Activated naive CD4-positive, alpha-beta T cell treated with anti-CD3 and anti-CD28 coated beads, Interleukin-2, amount 10 ng/mL, durations not matched to agents 7 days and 5 days (primary cell): Measurements from ENCODE around the gene TEAD1.

ENCODE experiments used
- CTCF ChIA-PET: fragments of 350-600 bp; sonication (Branson Sonifier 250); formaldehyde crosslinking; loops from one replicate; lab custom pipeline; 2021; ENCODE audit warnings: antibody characterized with exemption; lab: Charles Lee
- DNase-seq: peaks from one replicate; pipeline ENCODE4 v3.0.0-alpha.2; 2020
- H3K27ac Mint-ChIP-seq: one replicate; pipeline ENCODE4 v1.8.0; 2021; ENCODE audit warnings: mild to moderate bottlenecking, moderate library complexity, mixed read lengths
- H3K27me3 Mint-ChIP-seq: one replicate; pipeline ENCODE4 v1.8.0; 2021; ENCODE audit warnings: mild to moderate bottlenecking, mixed read lengths
- H3K36me3 Mint-ChIP-seq: one replicate; pipeline ENCODE4 v1.8.0; 2021; ENCODE audit warnings: mixed read lengths
- H3K4me1 Mint-ChIP-seq: one replicate; pipeline ENCODE4 v1.8.0; 2021; ENCODE audit warnings: mixed read lengths
- H3K4me3 Mint-ChIP-seq: one replicate; pipeline ENCODE4 v1.8.0; 2021; ENCODE audit warnings: mild to moderate bottlenecking, moderate library complexity, mixed read lengths
- H3K9me3 Mint-ChIP-seq: one replicate; pipeline ENCODE4 v1.8.0; 2021; ENCODE audit warnings: mixed read lengths

TEAD1 gene

DNA sequence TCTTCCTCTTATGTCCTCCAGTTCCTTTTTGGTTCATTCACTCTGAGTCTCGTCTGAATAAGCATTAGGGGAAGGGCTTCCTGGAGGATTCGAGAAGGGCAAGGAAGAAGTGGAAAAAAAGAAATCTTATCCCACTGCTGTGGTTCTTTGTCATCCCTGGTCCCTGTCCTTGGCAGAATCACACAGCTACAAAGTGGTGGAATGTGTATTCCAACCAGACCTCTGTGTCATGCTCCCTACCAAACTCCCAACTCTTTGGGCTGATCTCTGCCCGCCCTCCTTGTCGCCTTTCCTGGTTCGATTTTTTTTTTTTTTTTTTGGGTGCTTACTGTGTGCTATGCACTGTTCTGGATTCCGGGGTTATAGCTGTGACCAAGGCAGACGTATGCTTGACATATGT lies 61.0 kb downstream of the TEAD1 start:
- DNase-seq, result no peak
- CTCF ChIA-PET, result interaction anchor here (0.7 to 0.8 kb wide), 2 partner anchors 153 to 165 kb away, joined by 3 read pairs; no protein-coding TSS in a partner anchor
- Mint-ChIP-seq H3K27me3 (peaks cover 8% of the 10 kb centered on the region), H3K4me1 (no peaks in the 10 kb centered on the region), H3K9me3 (no peaks in the 10 kb centered on the region), H3K4me3 (no peak overlapping the region), H3K36me3 (no peaks in the 10 kb centered on the region), H3K27ac (no peak overlapping the region)

DNA sequence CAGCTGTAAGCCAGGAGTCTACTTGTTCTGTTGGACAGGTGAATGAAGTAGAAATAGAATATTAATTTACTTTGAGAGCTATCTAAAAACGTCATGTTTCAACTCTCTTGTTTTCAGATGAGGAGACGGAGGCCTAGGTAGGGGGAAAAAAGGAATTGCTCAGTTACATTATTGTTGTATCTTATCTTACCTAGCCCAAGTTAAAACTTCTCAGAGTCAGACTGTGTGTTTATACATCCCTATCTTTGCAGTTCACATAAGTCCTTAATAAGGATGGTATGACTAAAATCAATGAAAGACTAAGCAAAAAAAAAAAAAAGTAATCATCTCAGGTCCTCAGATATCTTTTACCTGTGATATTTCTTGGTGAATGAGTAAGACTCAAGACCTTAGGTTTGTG lies 62.8 kb downstream of the TEAD1 start:
- CTCF ChIA-PET, result interaction anchor here (0.5 kb wide), 1 partner anchor 27 kb away, joined by 4 read pairs; no protein-coding TSS in a partner anchor

DNA sequence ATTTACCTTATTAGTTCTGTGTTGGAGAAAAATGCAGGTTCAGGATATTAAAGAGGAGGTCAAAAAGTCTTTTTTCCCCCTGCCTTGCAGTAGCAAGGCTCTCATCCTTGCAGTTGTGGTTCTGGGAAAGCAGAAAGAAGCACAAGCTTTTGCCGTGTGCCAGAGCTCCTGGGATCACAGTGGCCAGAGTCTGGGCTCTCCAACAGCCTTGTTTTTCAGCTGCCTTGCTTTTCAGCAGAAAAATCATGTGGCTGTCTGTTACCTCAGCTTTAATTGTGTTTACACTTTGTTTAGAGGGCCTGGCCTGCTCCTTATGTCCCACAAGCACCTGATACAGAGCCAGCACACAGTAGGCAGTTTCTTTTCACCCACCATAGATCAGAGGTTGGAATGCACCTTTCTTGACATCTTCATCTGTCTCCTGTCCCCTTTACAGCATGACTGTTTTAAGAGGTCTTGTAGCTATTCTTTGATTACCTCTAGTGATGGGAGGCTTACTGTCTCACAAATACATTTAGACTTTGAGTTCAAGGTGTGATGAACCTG lies 67.5 kb downstream of the TEAD1 start:
- CTCF ChIA-PET, result no interaction called here
- H3K36me3 Mint-ChIP-seq, result no peaks in the 10 kb centered on the region
- H3K4me3 Mint-ChIP-seq, result no peak overlapping the region
- no peaks in the 10 kb centered on the region for H3K4me1 Mint-ChIP-seq
- H3K27me3 Mint-ChIP-seq, result peaks cover 7% of the 10 kb centered on the region
- no peak for DNase-seq
- no peak overlapping the region for H3K27ac Mint-ChIP-seq
- H3K9me3 Mint-ChIP-seq, result no peaks in the 10 kb centered on the region

More for the DNA sequence above, 62.8 kb downstream of the TEAD1 start:
- Mint-ChIP-seq H3K4me1 (no peaks in the 10 kb centered on the region), H3K36me3 (no peaks in the 10 kb centered on the region), H3K4me3 (no peak overlapping the region), H3K27ac (no peak overlapping the region), H3K27me3 (peaks cover 8% of the 10 kb centered on the region), H3K9me3 (no peaks in the 10 kb centered on the region)
- DNase-seq, result no peak

DNA sequence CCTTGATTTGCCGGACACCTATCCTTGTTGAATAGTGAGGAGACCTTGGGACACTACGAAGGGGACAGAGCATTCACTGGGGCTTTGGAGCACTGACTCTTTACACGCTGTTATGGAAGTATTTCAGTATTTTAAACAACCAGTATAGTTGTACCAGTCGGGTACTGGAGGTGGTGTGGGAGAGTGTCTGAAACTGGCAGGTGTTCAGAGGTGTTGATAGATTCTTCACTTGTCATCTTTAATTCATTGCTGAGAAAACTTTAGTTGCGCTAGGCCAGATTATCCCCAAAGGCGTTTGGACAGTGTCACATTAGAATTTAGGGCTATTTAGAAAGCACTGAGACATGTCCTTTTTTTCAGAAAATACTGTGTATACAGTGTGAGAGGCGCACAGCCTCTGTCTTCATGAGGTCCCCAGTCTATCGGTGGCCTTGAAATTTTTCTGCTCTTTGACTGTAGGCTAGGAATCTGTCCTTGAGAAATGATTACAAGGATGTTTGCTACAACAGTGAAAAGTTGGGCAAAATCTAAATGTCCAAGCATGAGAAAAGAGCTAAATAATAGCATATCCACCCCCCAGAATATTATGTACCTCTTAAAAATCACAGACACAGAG lies 69.7 kb downstream of the TEAD1 start:
- no peaks in the 10 kb centered on the region for H3K36me3 Mint-ChIP-seq
- peaks cover 15% of the 10 kb centered on the region for H3K27me3 Mint-ChIP-seq
- H3K4me3 Mint-ChIP-seq, result no peak overlapping the region
- DNase-seq, result no peak
- CTCF ChIA-PET, result no interaction called here
- H3K9me3 Mint-ChIP-seq, result no peaks in the 10 kb centered on the region
- no peak overlapping the region for H3K27ac Mint-ChIP-seq
- H3K4me1 Mint-ChIP-seq, result no peaks in the 10 kb centered on the region

DNA sequence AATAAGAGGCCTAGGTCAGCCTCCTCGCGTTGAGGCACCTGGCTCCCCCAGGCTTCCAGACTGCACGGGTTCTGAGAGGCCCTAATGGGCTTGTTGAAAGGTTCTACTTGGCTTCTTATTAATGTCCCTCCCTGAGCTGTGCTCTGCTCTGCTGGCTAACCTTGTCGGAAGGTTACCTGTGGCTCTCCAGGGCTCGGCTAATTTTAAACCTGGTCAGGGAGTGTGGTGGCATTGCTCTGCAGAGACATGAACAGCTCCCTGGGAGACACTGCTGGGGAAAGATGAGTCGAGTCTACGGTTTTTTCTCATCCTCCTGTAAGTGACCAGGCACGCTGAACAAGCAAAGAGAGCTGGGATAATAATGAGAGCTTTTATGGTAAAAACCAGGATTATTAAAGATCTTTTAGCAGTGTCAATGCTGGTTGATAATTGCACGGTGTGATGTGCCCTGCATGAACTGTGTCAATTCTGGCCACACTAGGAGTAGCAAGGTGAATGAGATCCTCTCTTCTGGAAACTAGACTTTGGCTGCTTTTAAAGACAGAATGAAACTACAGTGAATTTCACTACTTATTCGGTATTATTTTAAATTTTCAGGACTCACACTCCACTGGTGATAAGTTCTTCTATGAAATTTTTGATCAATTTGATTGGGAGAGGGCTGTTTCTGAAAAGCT lies 70.7 kb downstream of the TEAD1 start:
- H3K9me3 Mint-ChIP-seq, result no peaks in the 10 kb centered on the region
- H3K4me1 Mint-ChIP-seq, result no peaks in the 10 kb centered on the region
- DNase-seq, result no peak
- H3K27me3 Mint-ChIP-seq, result peaks cover 15% of the 10 kb centered on the region
- H3K27ac Mint-ChIP-seq, result no peak overlapping the region
- H3K4me3 Mint-ChIP-seq, result no peak overlapping the region
- no peaks in the 10 kb centered on the region for H3K36me3 Mint-ChIP-seq
- CTCF ChIA-PET, result no interaction called here

DNA sequence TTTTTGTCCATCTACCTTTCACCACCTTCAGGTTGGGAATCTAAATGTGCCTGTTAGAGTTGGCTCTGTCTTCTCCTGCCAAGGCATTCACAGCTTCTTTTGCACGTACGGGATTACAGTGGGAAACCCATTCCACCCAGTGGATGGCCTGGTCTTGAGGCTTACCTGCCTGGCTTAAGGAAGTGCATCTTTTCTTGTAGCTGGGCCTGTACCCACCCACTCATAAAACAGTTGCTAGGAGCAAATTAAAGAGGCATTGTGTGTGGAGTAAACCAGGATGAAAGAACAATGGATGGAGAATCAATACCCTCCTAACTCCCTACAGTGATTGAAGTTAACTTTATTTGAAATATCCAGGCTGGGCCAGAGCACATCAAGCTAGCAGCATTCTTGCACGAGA lies 71.6 kb downstream of the TEAD1 start:
- DNase-seq, result no peak
- Mint-ChIP-seq H3K36me3 (no peaks in the 10 kb centered on the region), H3K4me1 (no peaks in the 10 kb centered on the region), H3K27ac (no peak overlapping the region), H3K27me3 (peaks cover 15% of the 10 kb centered on the region), H3K9me3 (no peaks in the 10 kb centered on the region), H3K4me3 (no peak overlapping the region)
- CTCF ChIA-PET, result no interaction called here

DNA sequence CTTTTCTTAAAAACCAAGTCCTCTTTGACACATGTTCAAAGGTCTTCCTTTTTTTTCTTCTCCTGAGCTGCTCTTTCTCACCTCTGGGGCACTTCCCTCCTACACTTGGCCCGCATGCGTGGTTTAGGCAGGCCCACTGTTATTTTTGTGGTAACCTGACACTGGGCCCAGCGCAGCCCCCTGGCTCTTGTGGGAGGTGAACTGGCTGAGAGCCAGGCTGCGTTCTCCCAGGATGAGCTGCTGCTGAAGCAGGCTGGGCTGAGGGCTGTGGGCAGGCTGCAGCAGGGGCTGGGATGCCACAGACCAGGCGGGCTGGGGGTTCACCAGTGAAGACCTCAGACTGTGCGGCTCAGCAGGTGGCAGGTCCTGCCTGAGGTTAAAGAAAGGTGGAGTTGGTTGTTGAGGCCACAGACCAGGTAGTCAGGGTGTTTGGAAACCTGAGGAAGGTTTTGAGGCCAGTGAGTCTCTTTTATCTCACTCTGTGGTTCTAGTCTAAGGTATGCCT lies 72.4 kb downstream of the TEAD1 start:
- Mint-ChIP-seq H3K27me3 (peaks cover 15% of the 10 kb centered on the region), H3K27ac (no peak overlapping the region), H3K9me3 (no peaks in the 10 kb centered on the region), H3K36me3 (no peaks in the 10 kb centered on the region), H3K4me1 (no peaks in the 10 kb centered on the region), H3K4me3 (no peak overlapping the region)
- CTCF ChIA-PET, result no interaction called here
- no peak for DNase-seq

DNA sequence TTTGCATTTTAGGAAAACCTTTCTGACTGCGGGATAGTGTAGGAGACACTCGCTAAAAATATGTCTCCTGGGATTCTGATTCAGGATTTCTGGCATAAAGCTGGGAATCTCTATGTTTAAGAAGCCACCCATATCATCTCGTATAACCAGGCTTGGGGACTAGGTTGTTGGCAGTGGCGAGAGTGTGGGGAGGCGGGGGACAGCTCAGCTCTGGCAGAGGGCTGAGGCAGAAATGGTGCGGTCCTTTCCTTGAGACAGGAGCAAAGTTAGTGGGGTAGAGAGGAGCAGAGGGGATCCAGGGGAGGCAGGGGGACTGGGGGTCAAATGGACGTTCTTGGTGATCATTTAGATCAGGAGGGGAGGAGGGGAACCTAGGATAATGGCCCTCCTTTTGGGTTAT lies 74.3 kb downstream of the TEAD1 start:
- H3K27ac Mint-ChIP-seq, result no peak overlapping the region
- H3K4me1 Mint-ChIP-seq, result no peaks in the 10 kb centered on the region
- DNase-seq, result no peak
- H3K36me3 Mint-ChIP-seq, result no peaks in the 10 kb centered on the region
- H3K4me3 Mint-ChIP-seq, result no peak overlapping the region
- H3K9me3 Mint-ChIP-seq, result no peaks in the 10 kb centered on the region
- peaks cover 15% of the 10 kb centered on the region for H3K27me3 Mint-ChIP-seq
- CTCF ChIA-PET, result no interaction called here

DNA sequence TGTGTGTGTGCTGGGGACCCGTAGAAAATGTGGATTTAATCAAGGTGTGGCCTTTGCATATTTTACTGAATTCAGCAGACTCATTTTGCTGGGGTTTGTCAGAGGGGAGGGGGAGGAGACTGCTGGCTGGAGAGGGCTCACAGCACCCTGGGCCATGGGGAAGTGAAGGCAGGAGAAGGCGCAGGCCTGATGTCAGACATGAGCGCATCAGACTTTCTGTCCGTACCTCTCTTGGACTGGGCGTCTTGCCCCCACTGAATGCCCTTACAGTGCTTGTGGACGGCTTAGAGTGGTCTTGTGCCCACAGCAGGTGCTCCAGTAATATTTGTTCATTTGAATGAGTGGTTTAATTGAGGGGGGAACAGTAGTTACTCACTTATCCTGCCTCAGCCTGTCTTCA lies 75.2 kb downstream of the TEAD1 start:
- CTCF ChIA-PET, result no interaction called here
- Mint-ChIP-seq H3K27me3 (peaks cover 15% of the 10 kb centered on the region), H3K27ac (no peak overlapping the region), H3K4me1 (no peaks in the 10 kb centered on the region), H3K9me3 (no peaks in the 10 kb centered on the region), H3K36me3 (no peaks in the 10 kb centered on the region), H3K4me3 (no peak overlapping the region)
- no peak for DNase-seq

DNA sequence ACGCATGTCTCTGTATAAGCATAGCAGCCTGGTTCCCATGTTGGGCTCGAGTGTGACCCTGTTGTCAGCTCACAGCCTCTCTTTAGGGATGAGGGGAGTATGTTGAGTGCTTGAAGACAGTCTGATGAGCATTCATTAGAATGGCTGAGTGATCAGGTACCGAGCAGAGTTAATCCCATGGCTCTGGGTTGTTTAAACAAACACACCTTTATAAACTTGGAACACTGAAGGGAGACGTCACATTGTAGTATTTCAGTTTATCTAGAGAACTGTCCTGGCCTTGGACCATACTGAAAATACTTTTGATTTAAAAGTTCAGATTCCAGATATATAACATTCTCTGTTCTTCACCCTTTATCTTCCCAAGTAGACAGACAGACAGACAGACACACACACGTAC lies 76.0 kb downstream of the TEAD1 start:
- CTCF ChIA-PET, result no interaction called here
- Mint-ChIP-seq H3K27ac (no peak overlapping the region), H3K36me3 (no peaks in the 10 kb centered on the region), H3K4me3 (no peak overlapping the region), H3K4me1 (no peaks in the 10 kb centered on the region), H3K9me3 (no peaks in the 10 kb centered on the region), H3K27me3 (peaks cover 11% of the 10 kb centered on the region)
- no peak for DNase-seq

DNA sequence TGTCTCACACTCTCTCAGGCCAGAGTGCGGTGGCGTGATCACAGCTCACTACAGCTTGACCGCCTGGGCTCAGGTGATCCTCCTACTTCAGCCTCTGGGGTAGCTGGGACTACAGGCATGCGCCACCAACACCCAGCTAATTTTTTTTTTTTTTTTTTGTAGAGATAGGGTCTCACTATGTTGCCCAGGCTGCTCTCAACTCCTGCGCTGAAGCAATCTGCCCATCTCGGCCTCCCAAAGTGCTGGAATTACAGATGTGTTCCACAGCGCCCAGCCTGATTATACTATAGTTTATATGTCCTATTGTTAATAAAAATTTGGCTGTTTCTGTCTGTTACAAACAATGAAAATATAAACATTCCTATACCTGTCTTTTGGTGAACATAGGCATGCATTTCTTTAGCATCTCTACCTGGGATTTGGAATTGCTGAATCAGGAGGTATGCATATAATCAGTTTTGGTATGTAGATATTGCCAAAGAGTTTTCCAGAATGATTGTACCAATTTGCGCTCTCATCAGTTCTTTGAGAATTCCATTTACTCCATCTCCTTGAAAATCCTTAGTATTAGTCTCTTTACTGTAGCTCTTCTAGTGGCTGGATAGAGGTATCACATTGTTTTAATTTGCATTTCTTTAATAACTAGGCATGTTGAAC lies 78.8 kb downstream of the TEAD1 start:
- H3K36me3 Mint-ChIP-seq, result no peaks in the 10 kb centered on the region
- CTCF ChIA-PET, result no interaction called here
- H3K4me3 Mint-ChIP-seq, result no peak overlapping the region
- H3K27me3 Mint-ChIP-seq, result peaks cover 3% of the 10 kb centered on the region
- H3K27ac Mint-ChIP-seq, result no peak overlapping the region
- no peaks in the 10 kb centered on the region for H3K9me3 Mint-ChIP-seq
- H3K4me1 Mint-ChIP-seq, result no peaks in the 10 kb centered on the region
- no peak for DNase-seq

DNA sequence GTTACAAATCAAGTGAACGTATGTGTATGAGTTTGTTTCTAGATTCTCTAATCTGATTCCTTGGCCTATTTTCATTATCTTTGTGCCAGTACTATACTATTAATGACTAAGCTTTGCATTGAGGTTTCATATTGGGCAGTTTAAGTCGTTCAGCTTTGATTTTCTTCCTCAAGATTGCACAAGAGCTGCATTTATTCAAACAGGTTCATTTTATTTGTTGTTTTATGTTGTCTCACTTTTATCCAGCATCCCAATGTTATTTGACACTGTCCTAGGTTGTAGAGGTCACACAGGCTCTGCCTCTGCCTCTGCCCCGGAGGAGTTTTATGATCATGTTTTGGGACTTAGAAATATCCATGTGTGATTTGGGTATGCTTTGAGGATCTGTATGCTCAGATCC lies 79.8 kb downstream of the TEAD1 start:
- no peaks in the 10 kb centered on the region for H3K36me3 Mint-ChIP-seq
- peaks cover under 1% of the 10 kb centered on the region for H3K27me3 Mint-ChIP-seq
- DNase-seq, result no peak
- no peak overlapping the region for H3K4me3 Mint-ChIP-seq
- H3K4me1 Mint-ChIP-seq, result no peaks in the 10 kb centered on the region
- CTCF ChIA-PET, result no interaction called here
- H3K9me3 Mint-ChIP-seq, result no peaks in the 10 kb centered on the region
- no peak overlapping the region for H3K27ac Mint-ChIP-seq

DNA sequence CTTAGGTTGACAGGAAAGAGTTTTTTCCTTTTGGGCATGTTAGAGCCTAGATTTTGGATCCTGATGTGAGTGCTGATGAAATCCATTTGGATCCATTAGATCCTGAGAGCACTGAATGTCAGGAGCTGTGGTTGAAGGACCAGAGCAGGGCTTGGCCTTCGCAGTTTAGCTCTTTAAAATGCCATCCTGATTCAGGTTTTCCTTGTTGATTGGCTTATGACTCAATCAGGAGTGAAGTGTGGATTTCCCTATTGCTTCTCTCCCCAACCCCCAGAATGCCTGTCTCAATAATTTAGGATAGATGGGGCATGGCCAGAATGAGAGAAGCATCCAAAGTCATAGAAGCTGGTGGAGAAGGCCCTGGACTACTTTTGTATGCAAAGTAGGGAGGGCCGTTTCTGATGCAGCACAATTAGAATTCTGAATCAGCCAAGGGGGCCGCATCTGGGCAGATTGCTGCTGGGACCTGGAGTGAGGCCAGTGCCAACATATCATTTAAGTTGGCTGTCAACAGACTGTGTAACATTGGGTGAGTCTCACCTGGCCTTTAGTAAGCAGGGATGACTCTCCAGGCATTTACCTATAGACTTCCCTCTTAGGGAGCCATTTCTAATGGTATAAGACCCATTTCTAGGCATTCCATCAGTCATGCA lies 80.5 kb downstream of the TEAD1 start:
- Mint-ChIP-seq H3K4me1 (no peaks in the 10 kb centered on the region), H3K27me3 (peaks cover 4% of the 10 kb centered on the region), H3K4me3 (no peak overlapping the region), H3K36me3 (no peaks in the 10 kb centered on the region), H3K27ac (no peak overlapping the region), H3K9me3 (no peaks in the 10 kb centered on the region)
- CTCF ChIA-PET, result no interaction called here
- DNase-seq, result no peak
